ENCODE data around the gene SLC30A7. TPM values are rescaled to one million over a fixed set of nuclear protein-coding genes. Genes with fewer than 3 reads are reported as not detected.

The SLC30A7 gene
- total and polyA plus RNA-seq, 2 donors from 2014 or later = 4.4 to 40.2 TPM

GRCh38 chr1:100903777-100904176, 7.9 kb downstream of the SLC30A7 start:
- H3K4me3 ChIP-seq (ENCODE audit: low read length in 3 of 3) = no peak overlapping the region
- H3K36me3 ChIP-seq (ENCODE audit: control insufficient read depth in 2 of 3, insufficient read depth in 3 of 3, low read length in 3 of 3) = peaks cover 3 to 9% (median 4%) of the 10 kb centered on the region in 3 donors
- no peak overlapping the region for H3K27ac ChIP-seq (ENCODE audit: low read depth in 2 of 2, low read length in 2 of 2)
- no peaks in the 10 kb centered on the region for H3K4me1 ChIP-seq (ENCODE audit: control insufficient read depth in 2 of 3, insufficient read depth in 2 of 3, low read depth in 1 of 3, low read length in 3 of 3)
- H3K9ac ChIP-seq (ENCODE audit: low read length in 3 of 3) = no peak overlapping the region
- intact Hi-C loops (cut with DNase I) = no loop called here
- H3K9me3 ChIP-seq (ENCODE audit: control insufficient read depth in 2 of 3, insufficient read depth in 1 of 3, low read length in 3 of 3) = no peaks in the 10 kb centered on the region
- no peak for DNase-seq
- no peaks in the 10 kb centered on the region for H3K27me3 ChIP-seq (ENCODE audit: control insufficient read depth, insufficient read depth, low read length)
- no peak for TF ChIP-seq CTCF (IDR thresholded peaks at IDR 0.05; ENCODE audit: borderline replicate concordance, extremely low read depth, insufficient read depth)
- FAIRE-seq = no peak

GRCh38 chr1:100904528-100904927, 8.6 kb downstream of the SLC30A7 start:
- H3K9ac ChIP-seq (ENCODE audit: low read length in 3 of 3) = no peak overlapping the region
- no peak overlapping the region for H3K27ac ChIP-seq (ENCODE audit: low read depth in 2 of 2, low read length in 2 of 2)
- FAIRE-seq (no peak), DNase-seq (no peak)
- intact Hi-C loops (cut with DNase I) = no loop called here
- H3K36me3 ChIP-seq (ENCODE audit: control insufficient read depth in 2 of 3, insufficient read depth in 3 of 3, low read length in 3 of 3) = peaks cover 3 to 7% (median 7%) of the 10 kb centered on the region in 3 donors
- H3K9me3 ChIP-seq (ENCODE audit: control insufficient read depth in 2 of 3, insufficient read depth in 1 of 3, low read length in 3 of 3) = no peaks in the 10 kb centered on the region
- H3K4me3 ChIP-seq (ENCODE audit: low read length in 3 of 3) = no peak overlapping the region
- no peaks in the 10 kb centered on the region for H3K27me3 ChIP-seq (ENCODE audit: control insufficient read depth, insufficient read depth, low read length)
- no peaks in the 10 kb centered on the region for H3K4me1 ChIP-seq (ENCODE audit: control insufficient read depth in 2 of 3, insufficient read depth in 2 of 3, low read depth in 1 of 3, low read length in 3 of 3)
- no peak for TF ChIP-seq CTCF (IDR thresholded peaks at IDR 0.05; ENCODE audit: borderline replicate concordance, extremely low read depth, insufficient read depth)

- no peak for TF ChIP-seq CTCF (IDR thresholded peaks at IDR 0.05; ENCODE audit: borderline replicate concordance, extremely low read depth, insufficient read depth)
- Histone ChIP-seq H3K9me3 (ENCODE audit: control insufficient read depth in 2 of 3, insufficient read depth in 1 of 3, low read length in 3 of 3) (no peaks in the 10 kb centered on the region), H3K27ac (ENCODE audit: low read depth in 2 of 2, low read length in 2 of 2) (no peak overlapping the region), H3K4me3 (ENCODE audit: low read length in 3 of 3) (no peak overlapping the region), H3K4me1 (ENCODE audit: control insufficient read depth in 2 of 3, insufficient read depth in 2 of 3, low read depth in 1 of 3, low read length in 3 of 3) (no peaks in the 10 kb centered on the region), H3K9ac (ENCODE audit: low read length in 3 of 3) (no peak overlapping the region), H3K36me3 (ENCODE audit: control insufficient read depth in 2 of 3, insufficient read depth in 3 of 3, low read length in 3 of 3) (peaks cover 3 to 10% (median 3%) of the 10 kb centered on the region in 3 donors), H3K27me3 (ENCODE audit: control insufficient read depth, insufficient read depth, low read length) (no peaks in the 10 kb centered on the region)
- intact Hi-C loops (cut with DNase I) = no loop called here
- FAIRE-seq (no peak), DNase-seq (no peak)
Observed at GRCh38 chr1:100905181-100905580, 9.3 kb downstream of the SLC30A7 start.

GRCh38 chr1:100907887-100908286, 12.0 kb downstream of the SLC30A7 start:
- H3K36me3 ChIP-seq (ENCODE audit: control insufficient read depth in 2 of 3, insufficient read depth in 3 of 3, low read length in 3 of 3) = peaks cover 3 to 18% (median 4%) of the 10 kb centered on the region in 3 donors
- intact Hi-C loops (cut with DNase I) = no loop called here
- FAIRE-seq = no peak
- no peaks in the 10 kb centered on the region for H3K27me3 ChIP-seq (ENCODE audit: control insufficient read depth, insufficient read depth, low read length)
- H3K27ac ChIP-seq (ENCODE audit: low read depth in 2 of 2, low read length in 2 of 2) = no peak overlapping the region
- no peak for DNase-seq
- no peak overlapping the region for H3K9ac ChIP-seq (ENCODE audit: low read length in 3 of 3)
- H3K4me1 ChIP-seq (ENCODE audit: control insufficient read depth in 2 of 3, insufficient read depth in 2 of 3, low read depth in 1 of 3, low read length in 3 of 3) = no peaks in the 10 kb centered on the region
- no peak overlapping the region for H3K4me3 ChIP-seq (ENCODE audit: low read length in 3 of 3)
- no peak for TF ChIP-seq CTCF (IDR thresholded peaks at IDR 0.05; ENCODE audit: borderline replicate concordance, extremely low read depth, insufficient read depth)
- H3K9me3 ChIP-seq (ENCODE audit: control insufficient read depth in 2 of 3, insufficient read depth in 1 of 3, low read length in 3 of 3) = no peaks in the 10 kb centered on the region

All from kidney (tissue), 14 donors.